CD4-positive, CD25-positive, alpha-beta regulatory T cell (primary cell): Measurements from ENCODE around the gene CCL20. TPM values are rescaled to one million over a fixed set of nuclear protein-coding genes. Genes with fewer than 3 reads are reported as not detected.
A peak's percentile ranks its signal among the peaks of the same experiment; 100 is the strongest.

Experiments used
- ATAC-seq, 2 donors: fragments of 150-1000 bp; cut with Tn5 transposase; one replicate each; pipeline ENCODE4 v1.10.0; 2021; ENCODE audit warnings: low read depth in 2 of 2, moderate number of reproducible peaks in 2 of 2, moderate library complexity in 1 of 2
- DNase-seq, 3 donors: peaks; one replicate each; pipeline versions ENCODE4 v3.0.0 to v3.0.0-alpha.2; 2012 to 2022; ENCODE audit warnings: mixed read lengths in 1 of 3
- H3K27ac ChIP-seq: one replicate; pipeline ENCODE4 v1.7.0; 2013; ENCODE audit warnings: mild to moderate bottlenecking, low read length; ENCODE audit not compliant: insufficient read depth, poor library complexity, severe bottlenecking
- H3K27me3 ChIP-seq: one replicate; pipeline ENCODE4 v1.7.0; 2013; ENCODE audit warnings: low read length; ENCODE audit not compliant: control insufficient read depth, insufficient read depth
- H3K36me3 ChIP-seq: one replicate; pipeline ENCODE4 v1.7.0; 2013; ENCODE audit warnings: mild to moderate bottlenecking, low read length, moderate library complexity; ENCODE audit not compliant: control insufficient read depth, insufficient read depth
- H3K4me1 ChIP-seq: 2 replicates; pipeline ENCODE4 v1.7.0; 2013; ENCODE audit warnings: mild to moderate bottlenecking, low read length; ENCODE audit not compliant: insufficient read depth, control insufficient read depth, poor library complexity, severe bottlenecking
- H3K4me3 ChIP-seq: one replicate; pipeline ENCODE4 v1.7.0; 2013; ENCODE audit warnings: low read depth, mild to moderate bottlenecking, low read length, moderate library complexity
- H3K9me3 ChIP-seq, 2 experiments: 1 replicate in 1 of 2; 2 replicates in 1 of 2; pipeline ENCODE4 v1.7.0; 2013; ENCODE audit warnings: low read length in 2 of 2, mild to moderate bottlenecking in 1 of 2, moderate library complexity in 1 of 2; ENCODE audit not compliant: control insufficient read depth in 2 of 2
- H3K27ac Mint-ChIP-seq, 3 donors: one replicate each; pipeline ENCODE4 v1.8.0; 2020 to 2022; ENCODE audit warnings: mild to moderate bottlenecking in 3 of 3, mixed read lengths in 3 of 3, moderate library complexity in 2 of 3
- H3K27me3 Mint-ChIP-seq: one replicate; pipeline ENCODE4 v1.8.0; 2022; ENCODE audit warnings: mild to moderate bottlenecking, mixed read lengths
- H3K36me3 Mint-ChIP-seq: one replicate; pipeline ENCODE4 v1.8.0; 2020; ENCODE audit warnings: mixed read lengths
- H3K4me1 Mint-ChIP-seq, 4 donors: one replicate each; pipeline ENCODE4 v1.8.0; 2020 to 2022; ENCODE audit warnings: mixed read lengths in 4 of 4, mild to moderate bottlenecking in 1 of 4
- H3K4me3 Mint-ChIP-seq, 4 donors: one replicate each; pipeline ENCODE4 v1.8.0; 2020 to 2022; ENCODE audit warnings: mild to moderate bottlenecking in 4 of 4, mixed read lengths in 4 of 4, moderate library complexity in 3 of 4
- H3K9me3 Mint-ChIP-seq, 7 donors: one replicate each; pipeline ENCODE4 v1.8.0; 2020 to 2022; ENCODE audit warnings: mixed read lengths in 7 of 7, mild to moderate bottlenecking in 3 of 7, moderate library complexity in 2 of 7
- polyA plus RNA-seq, 4 donors: library from polyadenylated mRNA; unstranded; fragments of 300-500 nt; fragmentation: Illumina TruSeq; gene quantifications; one replicate each; pipeline ENCODE4 v1.2.3, GENCODE V29; 2021
- total RNA-seq: library from RNA; stranded (reverse); gene quantifications from one replicate; pipeline ENCODE4 v1.2.3, GENCODE V29; 2022

The CCL20 gene
- total and polyA plus RNA-seq, 5 donors from 2014 or later: 0.94 to 3.7 (median 2.2) TPM

DNA sequence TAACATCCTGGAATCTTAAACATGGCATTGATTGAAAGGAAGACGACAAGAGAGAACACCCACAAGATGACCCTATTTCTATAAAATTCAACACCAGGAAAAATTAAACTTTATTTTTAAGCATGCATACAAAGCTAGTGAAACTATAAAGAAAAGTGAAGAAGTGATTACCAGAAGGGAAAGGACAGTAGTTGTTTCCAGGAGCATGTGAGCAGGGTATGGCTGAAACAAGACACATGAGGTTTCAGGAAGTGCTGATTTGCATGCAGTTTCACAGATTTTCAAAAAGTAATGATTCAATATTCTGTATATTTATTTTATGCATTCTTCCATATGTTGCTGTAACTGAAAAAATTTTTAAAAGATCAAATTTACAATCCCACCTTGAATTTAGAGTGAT lies 33.2 kb downstream of the CCL20 start:
- H3K4me3 Mint-ChIP-seq: peak overlapping the region in 3 of 4 donors; percentile 76 to 89 (median 78)
- Histone ChIP-seq H3K36me3 (no peaks in the 10 kb centered on the region), H3K27me3 (no peaks in the 10 kb centered on the region), H3K9me3 (no peaks in the 10 kb centered on the region), H3K4me1 (peaks cover 3% of the 10 kb centered on the region), H3K4me3 (peak overlapping the region; percentile 43), H3K27ac (peak overlapping the region; percentile 79)
- H3K36me3 Mint-ChIP-seq: no peaks in the 10 kb centered on the region
- H3K27ac Mint-ChIP-seq: peak overlapping the region; percentile 47 to 55 (median 53)
- peaks cover 4 to 30% (median 16%) of the 10 kb centered on the region in 4 donors for H3K4me1 Mint-ChIP-seq
- peaks cover 14% of the 10 kb centered on the region for H3K27me3 Mint-ChIP-seq
- ATAC-seq: no peak
- no peak for DNase-seq
- H3K9me3 Mint-ChIP-seq: peaks cover 0 to 2% (median 0%) of the 10 kb centered on the region in 7 donors

GRCh38 chr2:227848146-227848545 lies 34.5 kb downstream of the CCL20 start:
- no peaks in the 10 kb centered on the region for H3K36me3 Mint-ChIP-seq

DNA sequence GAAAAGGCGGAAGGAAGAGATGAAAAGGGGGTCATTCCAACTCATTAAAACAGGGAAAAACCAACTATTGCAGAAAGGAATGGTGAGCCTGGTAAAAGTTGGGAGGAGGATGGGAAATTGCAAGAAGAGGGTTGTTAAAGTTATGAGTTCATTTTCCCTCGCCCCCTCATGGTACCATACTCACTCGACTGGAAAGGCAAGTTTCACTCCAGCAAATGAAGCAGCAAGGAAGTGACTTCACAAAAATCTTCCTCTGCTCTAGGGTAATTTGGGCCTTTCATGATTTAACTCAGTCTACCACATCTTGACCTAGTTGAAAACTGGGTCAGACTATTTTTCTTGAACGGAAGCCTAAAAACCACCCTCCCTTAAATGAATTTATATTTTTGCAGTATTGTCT lies 34.9 kb downstream of the CCL20 start:
- Mint-ChIP-seq H3K9me3 (peaks cover 0 to 2% (median 0%) of the 10 kb centered on the region in 7 donors), H3K36me3 (no peaks in the 10 kb centered on the region), H3K4me1 (peaks cover 4 to 30% (median 16%) of the 10 kb centered on the region in 4 donors), H3K4me3 (peak overlapping the region; percentile 59 to 89 (median 80)), H3K27ac (peak overlapping the region; percentile 62 to 86 (median 69)), H3K27me3 (peaks cover 14% of the 10 kb centered on the region)
- ATAC-seq (peak; percentile 57 to 74), DNase-seq (peak; percentile 5 to 55 (median 53))
- Histone ChIP-seq H3K9me3 (no peaks in the 10 kb centered on the region), H3K4me3 (peak overlapping the region; percentile 66), H3K27me3 (no peaks in the 10 kb centered on the region), H3K4me1 (peaks cover 3% of the 10 kb centered on the region), H3K27ac (peak overlapping the region; percentile 79), H3K36me3 (no peaks in the 10 kb centered on the region)

More at GRCh38 chr2:227848146-227848545, 34.5 kb downstream of the CCL20 start:
- no peaks in the 10 kb centered on the region for H3K27me3 ChIP-seq
- H3K4me3 ChIP-seq: peak overlapping the region; percentile 66
- H3K4me3 Mint-ChIP-seq: peak overlapping the region; percentile 59 to 89 (median 80)
- peaks cover 4 to 30% (median 16%) of the 10 kb centered on the region in 4 donors for H3K4me1 Mint-ChIP-seq
- H3K36me3 ChIP-seq: no peaks in the 10 kb centered on the region
- no peaks in the 10 kb centered on the region for H3K9me3 ChIP-seq
- H3K27me3 Mint-ChIP-seq: peaks cover 14% of the 10 kb centered on the region
- ATAC-seq: no peak
- H3K4me1 ChIP-seq: peaks cover 3% of the 10 kb centered on the region
- H3K27ac Mint-ChIP-seq: peak overlapping the region; percentile 38 to 86 (median 58)
- H3K9me3 Mint-ChIP-seq: peaks cover 0 to 2% (median 0%) of the 10 kb centered on the region in 7 donors
- DNase-seq: no peak
- peak overlapping the region; percentile 79 for H3K27ac ChIP-seq

DNA sequence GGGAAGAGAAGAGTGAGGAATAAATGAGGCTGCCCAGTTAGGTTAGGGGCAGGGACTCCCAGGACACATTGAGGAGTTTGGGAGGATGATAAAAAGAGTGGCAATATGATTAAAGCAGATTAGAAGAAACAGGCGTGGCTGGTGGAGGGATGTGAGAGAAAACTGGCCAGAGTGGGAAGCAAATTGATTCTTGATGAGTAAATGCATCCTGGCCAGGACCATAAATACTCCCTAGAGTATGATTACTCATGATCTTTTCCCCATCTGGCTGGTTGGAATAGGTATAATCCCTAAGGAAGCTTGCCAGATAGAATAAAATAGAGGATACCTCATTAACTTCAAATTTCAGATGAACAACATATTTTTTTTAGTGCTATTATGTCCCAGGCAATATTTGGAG lies 36.3 kb downstream of the CCL20 start:
- H3K36me3 ChIP-seq: no peaks in the 10 kb centered on the region
- H3K27ac ChIP-seq: peak overlapping the region; percentile 79
- H3K4me1 Mint-ChIP-seq: peaks cover 4 to 30% (median 16%) of the 10 kb centered on the region in 4 donors
- no peaks in the 10 kb centered on the region for H3K36me3 Mint-ChIP-seq
- H3K9me3 Mint-ChIP-seq: peaks cover 0 to 2% (median 0%) of the 10 kb centered on the region in 7 donors
- H3K4me3 Mint-ChIP-seq: no peak overlapping the region
- DNase-seq (no peak), ATAC-seq (no peak)
- no peaks in the 10 kb centered on the region for H3K9me3 ChIP-seq
- peaks cover 19% of the 10 kb centered on the region for H3K27me3 Mint-ChIP-seq
- peak overlapping the region in 1 of 3 donors; percentile 92 for H3K27ac Mint-ChIP-seq
- H3K4me3 ChIP-seq: no peak overlapping the region
- H3K27me3 ChIP-seq: no peaks in the 10 kb centered on the region
- peaks cover 3% of the 10 kb centered on the region for H3K4me1 ChIP-seq

- Histone ChIP-seq H3K36me3 (no peaks in the 10 kb centered on the region), H3K27me3 (no peaks in the 10 kb centered on the region), H3K27ac (no peak overlapping the region), H3K4me1 (no peaks in the 10 kb centered on the region), H3K4me3 (no peak overlapping the region), H3K9me3 (no peaks in the 10 kb centered on the region)
- Mint-ChIP-seq H3K4me3 (no peak overlapping the region), H3K36me3 (no peaks in the 10 kb centered on the region), H3K9me3 (peaks cover 0 to 2% (median 0%) of the 10 kb centered on the region in 7 donors), H3K27me3 (peaks cover 5% of the 10 kb centered on the region), H3K27ac (no peak overlapping the region), H3K4me1 (peaks cover 2 to 15% (median 9%) of the 10 kb centered on the region in 4 donors)
- no peak for DNase-seq
- ATAC-seq: no peak
These were observed 39.6 kb downstream of the CCL20 start for GRCh38 chr2:227853204-227853629.

GRCh38 chr2:227853765-227854271 lies 40.2 kb downstream of the CCL20 start:
- no peak for ATAC-seq
- H3K9me3 Mint-ChIP-seq: peaks cover 0 to 2% (median 0%) of the 10 kb centered on the region in 7 donors
- H3K27ac Mint-ChIP-seq: no peak overlapping the region
- H3K36me3 ChIP-seq: no peaks in the 10 kb centered on the region
- H3K27me3 Mint-ChIP-seq: peaks cover 5% of the 10 kb centered on the region
- DNase-seq: no peak
- H3K36me3 Mint-ChIP-seq: no peaks in the 10 kb centered on the region
- no peak overlapping the region for H3K4me3 Mint-ChIP-seq
- H3K9me3 ChIP-seq: no peaks in the 10 kb centered on the region
- no peak overlapping the region for H3K4me3 ChIP-seq
- peaks cover 0 to 9% (median 6%) of the 10 kb centered on the region in 4 donors for H3K4me1 Mint-ChIP-seq
- no peak overlapping the region for H3K27ac ChIP-seq
- no peaks in the 10 kb centered on the region for H3K27me3 ChIP-seq
- H3K4me1 ChIP-seq: no peaks in the 10 kb centered on the region

DNA sequence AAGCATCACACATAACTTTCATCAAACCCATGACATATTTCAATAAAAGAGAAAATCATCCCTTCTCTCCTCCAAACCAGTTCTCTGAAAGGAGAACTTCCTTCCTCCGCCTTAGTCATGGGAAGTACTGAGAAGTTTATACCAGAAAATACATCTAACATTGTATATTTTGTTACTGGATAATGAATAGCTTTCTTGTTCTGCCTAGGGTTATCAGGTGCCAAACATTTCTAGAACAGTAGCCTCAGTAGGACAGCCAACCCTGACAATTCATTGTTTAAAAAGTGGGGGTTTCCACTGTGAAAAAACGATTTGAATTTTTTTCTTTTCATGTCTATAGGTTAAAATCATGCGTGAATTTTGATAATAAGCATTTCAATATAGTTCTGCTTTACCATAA lies 41.8 kb downstream of the CCL20 start:
- Histone ChIP-seq H3K4me1 (no peaks in the 10 kb centered on the region), H3K27me3 (no peaks in the 10 kb centered on the region), H3K27ac (no peak overlapping the region), H3K36me3 (no peaks in the 10 kb centered on the region), H3K9me3 (no peaks in the 10 kb centered on the region), H3K4me3 (no peak overlapping the region)
- no peaks in the 10 kb centered on the region for H3K36me3 Mint-ChIP-seq
- no peak overlapping the region for H3K4me3 Mint-ChIP-seq
- no peak for ATAC-seq
- peaks cover 5% of the 10 kb centered on the region for H3K27me3 Mint-ChIP-seq
- H3K4me1 Mint-ChIP-seq: peaks cover 0 to 4% (median 1%) of the 10 kb centered on the region in 4 donors
- H3K9me3 Mint-ChIP-seq: peaks cover 0 to 2% (median 0%) of the 10 kb centered on the region in 7 donors
- no peak overlapping the region for H3K27ac Mint-ChIP-seq
- no peak for DNase-seq

DNA sequence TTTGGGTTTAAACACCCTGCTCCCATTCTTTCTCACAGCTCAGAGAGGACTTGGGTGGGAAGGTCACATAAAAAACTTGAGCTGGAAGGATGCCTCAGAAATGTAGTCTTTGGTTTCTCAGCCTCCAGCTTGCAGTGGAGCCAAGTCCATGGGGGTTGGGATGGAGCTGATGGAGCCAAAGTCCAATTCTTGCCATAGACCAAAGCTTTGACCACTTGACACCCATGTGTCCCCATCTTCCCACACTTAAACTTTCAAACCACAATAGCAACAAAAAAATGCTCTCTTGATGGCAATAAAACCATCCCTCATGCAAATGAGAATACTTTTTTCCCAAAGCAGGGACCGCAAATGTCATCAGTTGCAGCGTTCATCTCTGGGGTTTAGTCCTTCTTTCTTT lies 43.1 kb downstream of the CCL20 start:
- Histone ChIP-seq H3K27me3 (no peaks in the 10 kb centered on the region), H3K4me1 (no peaks in the 10 kb centered on the region), H3K4me3 (no peak overlapping the region), H3K9me3 (no peaks in the 10 kb centered on the region), H3K27ac (no peak overlapping the region), H3K36me3 (no peaks in the 10 kb centered on the region)
- Mint-ChIP-seq H3K4me1 (peaks cover 0 to 7% (median 4%) of the 10 kb centered on the region in 4 donors), H3K4me3 (no peak overlapping the region), H3K27me3 (peaks cover 5% of the 10 kb centered on the region), H3K9me3 (peaks cover 0 to 3% (median 0%) of the 10 kb centered on the region in 7 donors), H3K36me3 (no peaks in the 10 kb centered on the region), H3K27ac (no peak overlapping the region)
- DNase-seq: no peak
- no peak for ATAC-seq
